GM12878 (cell line): ENCODE results near the gene MRPS5. TPM values are rescaled to one million over a fixed set of nuclear protein-coding genes. Genes with fewer than 3 reads are reported as not detected.
A peak's percentile ranks its signal among the peaks of the same experiment; 100 is the strongest.

Experiments
- ATAC-seq: fragments of 200-7000 bp; cut with Tn5 transposase; 3 replicates; pipeline ENCODE4 v1.9.1; 2020; ENCODE audit warnings: mild to moderate bottlenecking, moderate library complexity
- BruUV-seq: library from RNA; stranded (reverse); fragments of 400-500 nt; replicated peaks from 2 replicates; lab custom pipeline; 2021; lab: Mats Ljungman, UMichigan
- CTCF ChIA-PET: fragments of 300-600 bp; sonication (Branson Sonifier 250); formaldehyde crosslinking; extraction: SDS; loops from one replicate; lab custom pipeline; 2021; ENCODE audit warnings: inconsistent platforms; lab: Yijun Ruan, JAX
- POLR2A ChIA-PET: fragments of 350-600 bp; formaldehyde crosslinking; extraction: SDS; loops from one replicate; lab custom pipeline; 2021; ENCODE audit warnings: inconsistent platforms; lab: Charles Lee
- RAD21 ChIA-PET: fragments of 300-600 bp; sonication (Branson Sonifier 250); formaldehyde crosslinking; loops from one replicate; lab custom pipeline; 2023; ENCODE audit warnings: antibody characterized with exemption; ENCODE audit not compliant: unreplicated experiment; lab: Charles Lee
- SMC1A ChIA-PET: fragments of 300-600 bp; sonication (Branson Sonifier 250); formaldehyde crosslinking; loops from one replicate; lab custom pipeline; 2023; ENCODE audit not compliant: unreplicated experiment, uncharacterized antibody; lab: Charles Lee
- DNase-seq: peaks from one replicate; pipeline ENCODE4 v3.0.0-alpha.2; 2011; ENCODE audit warnings: low read depth, low spot score
- FAIRE-seq: peaks from 3 replicates; lab custom pipeline; 2011; peaks lifted over from hg19 to GRCh38; lab: Jason Lieb, UNC
- H2AFZ ChIP-seq: 2 replicates; pipeline ENCODE4 v1.6.0; 2011; ENCODE audit warnings: low read depth, low read length, control low read depth; ENCODE audit not compliant: control insufficient read depth
- H3K27ac ChIP-seq: 2 replicates; pipeline ENCODE4 v1.5.1; 2011; ENCODE audit warnings: control low read depth; ENCODE audit not compliant: control insufficient read depth, insufficient read depth
- H3K27me3 ChIP-seq, 2 experiments: replicated peaks in 1 of 2; 2 replicates each; pipeline versions ENCODE4 v1.6.0 to v1.6.1; 2011; ENCODE audit warnings: low read length in 1 of 2; ENCODE audit not compliant: control insufficient read depth in 2 of 2, insufficient read depth in 2 of 2
- H3K36me3 ChIP-seq, 2 experiments: 2 replicates each; pipeline ENCODE4 v1.5.1; 2011; ENCODE audit warnings: low read length in 1 of 2; ENCODE audit not compliant: control insufficient read depth in 2 of 2, insufficient read depth in 2 of 2
- H3K4me1 ChIP-seq: 2 replicates; pipeline ENCODE4 v1.6.1; 2011; ENCODE audit warnings: mild to moderate bottlenecking, low read length, moderate library complexity, mixed read lengths; ENCODE audit not compliant: control insufficient read depth, insufficient read depth
- H3K4me2 ChIP-seq: 2 replicates; pipeline ENCODE4 v1.6.0; 2011; ENCODE audit warnings: control low read depth; ENCODE audit not compliant: control insufficient read depth, insufficient read depth
- H3K4me3 ChIP-seq: fragments of 200-600 bp; sonication (generic); 2 replicates; pipeline ENCODE4 v1.5.1; 2016
- H3K79me2 ChIP-seq: 2 replicates; pipeline ENCODE4 v1.6.0; 2011; ENCODE audit warnings: low read length; ENCODE audit not compliant: control insufficient read depth, insufficient read depth
- H3K9ac ChIP-seq: 2 replicates; pipeline ENCODE4 v1.8.0; 2011; ENCODE audit warnings: low read length, control low read depth, mixed read lengths; ENCODE audit not compliant: control insufficient read depth, insufficient read depth
- H3K9me3 ChIP-seq: replicated peaks from 3 replicates; pipeline ENCODE4 v1.5.1; 2011; ENCODE audit warnings: mild to moderate bottlenecking, low read length; ENCODE audit not compliant: control insufficient read depth, insufficient read depth
- H4K20me1 ChIP-seq: 2 replicates; pipeline ENCODE4 v1.6.0; 2011; ENCODE audit not compliant: control insufficient read depth, insufficient read depth
- BCL3 ChIP-seq: IDR thresholded peaks from 2 replicates; pipeline ENCODE4 v1.6.1; 2011; ENCODE audit warnings: borderline replicate concordance, low read depth, mild to moderate bottlenecking, moderate library complexity, low read length; ENCODE audit not compliant: insufficient read depth, poor library complexity, severe bottlenecking
- BRCA1 ChIP-seq: IDR thresholded peaks from 2 replicates; pipeline ENCODE4 v1.6.1; 2011; ENCODE audit warnings: low read depth, low read length, improper control_type of control experiment
- CBX5 ChIP-seq: sonication (generic); IDR thresholded peaks from 2 replicates; pipeline ENCODE4 v1.6.1; 2016; ENCODE audit warnings: low read depth, moderate library complexity, mild to moderate bottlenecking, inconsistent platforms
- CEBPB ChIP-seq, 2 experiments: fragments of 150-350 bp in 1 of 2; IDR thresholded peaks; 2 replicates each; pipeline ENCODE4 v1.6.1; 2012 to 2014; ENCODE audit warnings: low read depth in 2 of 2, low read length in 2 of 2, borderline replicate concordance in 1 of 2, inconsistent platforms in 1 of 2
- CHD2 ChIP-seq: IDR thresholded peaks from 2 replicates; pipeline ENCODE4 v1.6.1; 2011; ENCODE audit warnings: low read depth, low read length, improper control_type of control experiment, borderline replicate concordance
- CTCF ChIP-seq, 3 experiments: IDR thresholded peaks in 2 of 3; conservative IDR thresholded peaks in 1 of 3; 2 replicates each; pipeline ENCODE4 v1.5.1; 2011; ENCODE audit warnings: low read depth in 3 of 3, low read length in 3 of 3, mild to moderate bottlenecking in 3 of 3, control low read depth in 2 of 3, moderate library complexity in 2 of 3, inconsistent platforms in 1 of 3, mixed read lengths in 1 of 3; ENCODE audit not compliant: control insufficient read depth in 2 of 3, insufficient read depth in 1 of 3; ENCODE audit errors: extremely low read depth in 1 of 3
- HCFC1 ChIP-seq: fragments of 150-350 bp; IDR thresholded peaks from 2 replicates; pipeline ENCODE4 v1.6.1; 2014; ENCODE audit warnings: low read length
- NFXL1 ChIP-seq: fragments of 450-650 bp; IDR thresholded peaks from 2 replicates; pipeline ENCODE4 v1.6.1; 2017; ENCODE audit warnings: antibody characterized with exemption, mild to moderate bottlenecking, borderline replicate concordance
- NFYB ChIP-seq: IDR thresholded peaks from 2 replicates; pipeline ENCODE4 v1.6.1; 2011; ENCODE audit warnings: low read depth, mild to moderate bottlenecking, low read length, improper control_type of control experiment, moderate library complexity; ENCODE audit not compliant: insufficient read depth
- POLR2AphosphoS5 ChIP-seq: IDR thresholded peaks from 2 replicates; pipeline ENCODE4 v1.6.1; 2011; ENCODE audit warnings: mild to moderate bottlenecking, low read length, inconsistent platforms
- RAD51 ChIP-seq: fragments of 450-650 bp; IDR thresholded peaks from 2 replicates; pipeline ENCODE4 v1.6.1; 2016; ENCODE audit warnings: moderate library complexity, mild to moderate bottlenecking, inconsistent platforms
- TCF3 ChIP-seq: IDR thresholded peaks from 2 replicates; pipeline ENCODE4 v1.6.1; 2012; ENCODE audit warnings: low read depth, mild to moderate bottlenecking, low read length, borderline replicate concordance; ENCODE audit not compliant: insufficient read depth
- USF1 ChIP-seq: IDR thresholded peaks from 2 replicates; pipeline ENCODE4 v1.6.1; 2011; ENCODE audit warnings: borderline replicate concordance, low read depth, mild to moderate bottlenecking, moderate library complexity, mixed read lengths, low read length; ENCODE audit not compliant: insufficient read depth; ENCODE audit errors: extremely low read length
- ZNF217 ChIP-seq: fragments of 450-650 bp; IDR thresholded peaks from 2 replicates; pipeline ENCODE4 v1.6.1; 2017; ENCODE audit warnings: antibody characterized with exemption, mild to moderate bottlenecking
- ZSCAN29 ChIP-seq: fragments of 450-650 bp; IDR thresholded peaks from 2 replicates; pipeline ENCODE4 v1.6.1; 2017; ENCODE audit warnings: mild to moderate bottlenecking, moderate library complexity
- WGBS: methylation state at CpG from one replicate; pipeline ENCODE4 v1.1.6; 2016; ENCODE audit warnings: low lambda C conversion rate; ENCODE audit not compliant: insufficient replicate concordance, insufficient coverage; ENCODE audit errors: missing lambda C conversion rate; 5-methylcytosine and 5-hydroxymethylcytosine counted together
- in situ Hi-C: fragments of 300-500 bp; cut with MboI; formaldehyde crosslinking; loops from 9 replicates; pipeline ENCODE4 v1.14.3; 2018; ENCODE audit warnings: mixed read lengths
- intact Hi-C: fragments of 100-400 bp; cut with micrococcal nuclease; formaldehyde crosslinking; loops from one replicate; pipeline ENCODE4 v1.14.2; 2022; ENCODE audit not compliant: unreplicated experiment
- polyA plus RNA-seq, 11 experiments: library from polyadenylated mRNA; depleted of rRNA in 4 of 11; unstranded in 6 of 11; stranded (reverse) in 5 of 11; fragments of >200 nt; fragmentation: Nextera tagmentation in 4 of 11; fragmentation: Illumina TruSeq in 1 of 11; extraction: Ambion mirVana in 4 of 11; extraction: Trizol in 1 of 11; gene quantifications; 1 replicate in 1 of 11; 2 replicates in 10 of 11; pipeline versions ENCODE4 v1.2.1 to v1.2.3, GENCODE V29; 2011 to 2016; ENCODE audit warnings: inconsistent platforms in 2 of 11, missing spikeins in 2 of 11, low read depth in 1 of 11
- total RNA-seq, 4 experiments: library from RNA; depleted of rRNA in 3 of 4; stranded (reverse); fragments of >200 nt in 3 of 4; fragmentation: Illumina TruSeq in 1 of 4; extraction: Trizol in 1 of 4; gene quantifications; 2 replicates each; pipeline versions ENCODE4 v1.2.1 to v1.2.3, GENCODE V29; 2013 to 2021

MRPS5 gene
- total and polyA plus RNA-seq, 10 of the 15 experiments (the other 5 are each of a cell fraction or from before 2014, with no cell fraction given), result 54.8 to 93.0 (median 76.3) TPM

GRCh38 chr2:95115418-95115817, 6.2 kb downstream of the MRPS5 start (continued):
- TF ChIP-seq CBX5 (no peak), ZSCAN29 (no peak), CTCF (IDR thresholded peaks at IDR 0.05 in 2 of 3, conservative IDR thresholded peaks at IDR 0.05 in 1 of 3; ENCODE audit: control insufficient read depth in 2 of 3, extremely low read depth in 1 of 3, insufficient read depth in 1 of 3, low read depth in 3 of 3, low read length in 3 of 3) (peak; percentile 77 to 90 (median 83))

GRCh38 chr2:95113464-95113863, 8.1 kb downstream of the MRPS5 start:
- no peaks in the 10 kb centered on the region for H4K20me1 ChIP-seq
- in situ Hi-C loops, result no loop called here
- H3K27ac ChIP-seq, result no peak overlapping the region
- no TSS peak for BruUV-seq
- ChIA-PET RAD21 (interaction anchor here (3.8 kb wide), 1 partner anchor 90 kb away, joined by 37 read pairs; no protein-coding TSS in a partner anchor), CTCF (interaction anchor here (1.5 to 11.8 kb wide), 4 partner anchors 8 to 90 kb away, joined by 4 to 111 read pairs (median 21); partner anchors contain the start of gene ZNF2), POLR2A (no interaction called here), SMC1A (interaction anchor here (0.9 to 4.1 kb wide), 3 partner anchors 35 to 91 kb away, joined by 3 to 30 read pairs (median 8); no protein-coding TSS in a partner anchor)
- DNase-seq (no peak), ATAC-seq (no peak), FAIRE-seq (no peak)
- no peak overlapping the region for H3K4me2 ChIP-seq
- intact Hi-C loops, result no loop called here
- H3K9ac ChIP-seq, result no peak overlapping the region
- no peaks in the 10 kb centered on the region for H3K27me3 ChIP-seq
- no peak overlapping the region for H2AFZ ChIP-seq
- peaks cover 8% of the 10 kb centered on the region for H3K79me2 ChIP-seq
- WGBS, result 96% methylated on average over 7 of the region's 7 CpGs
- H3K4me3 ChIP-seq, result no peak overlapping the region
- H3K9me3 ChIP-seq, result no peaks in the 10 kb centered on the region
- peaks cover 2 to 21% of the 10 kb centered on the region in 2 experiments for H3K36me3 ChIP-seq
- peaks cover 3% of the 10 kb centered on the region; the same call in 1 of the 2 replicates for H3K4me1 ChIP-seq
- TF ChIP-seq POLR2AphosphoS5, result no peak
- no peak for TF ChIP-seq ZNF217
- TF ChIP-seq RAD51, result no peak
- TF ChIP-seq CHD2, result no peak
- TF ChIP-seq NFYB, result no peak
- no peak for TF ChIP-seq TCF3
- no peak for TF ChIP-seq USF1
- TF ChIP-seq BRCA1, result no peak
- TF ChIP-seq BCL3, result no peak
- TF ChIP-seq CEBPB (IDR thresholded peaks at IDR 0.05; ENCODE audit: borderline replicate concordance in 1 of 2, low read depth in 2 of 2, low read length in 2 of 2), result no peak
- no peak for TF ChIP-seq NFXL1
- no peak for TF ChIP-seq HCFC1
